Ishikawa (cell line): ENCODE data around the gene BCAT1.

ENCODE experiments used
- CEBPB ChIP-seq: IDR thresholded peaks from 2 replicates; pipeline ENCODE4 v1.6.1; 2012
- EP300 ChIP-seq: IDR thresholded peaks from 2 replicates; pipeline ENCODE4 v1.6.1; 2012; ENCODE audit warnings: borderline replicate concordance
- RAD21 ChIP-seq: IDR thresholded peaks from 2 replicates; pipeline ENCODE4 v1.6.1; 2012; ENCODE audit warnings: low read depth
- TAF1 ChIP-seq: IDR thresholded peaks from 2 replicates; pipeline ENCODE4 v1.6.1; 2012; ENCODE audit warnings: low read depth, mild to moderate bottlenecking
- TCF12 ChIP-seq: IDR thresholded peaks from 2 replicates; pipeline ENCODE4 v1.6.1; 2012; ENCODE audit warnings: low read depth
- ZBTB7A ChIP-seq: IDR thresholded peaks from 2 replicates; pipeline ENCODE4 v1.6.1; 2012; ENCODE audit warnings: low read depth
- TF ChIP-seq, protein P1 (sequence below): IDR thresholded peaks from 2 replicates; pipeline ENCODE4 v1.6.1; 2012
- TF ChIP-seq, protein P2 (sequence below): IDR thresholded peaks from 2 replicates; pipeline ENCODE4 v1.6.1; 2012

DNA sequence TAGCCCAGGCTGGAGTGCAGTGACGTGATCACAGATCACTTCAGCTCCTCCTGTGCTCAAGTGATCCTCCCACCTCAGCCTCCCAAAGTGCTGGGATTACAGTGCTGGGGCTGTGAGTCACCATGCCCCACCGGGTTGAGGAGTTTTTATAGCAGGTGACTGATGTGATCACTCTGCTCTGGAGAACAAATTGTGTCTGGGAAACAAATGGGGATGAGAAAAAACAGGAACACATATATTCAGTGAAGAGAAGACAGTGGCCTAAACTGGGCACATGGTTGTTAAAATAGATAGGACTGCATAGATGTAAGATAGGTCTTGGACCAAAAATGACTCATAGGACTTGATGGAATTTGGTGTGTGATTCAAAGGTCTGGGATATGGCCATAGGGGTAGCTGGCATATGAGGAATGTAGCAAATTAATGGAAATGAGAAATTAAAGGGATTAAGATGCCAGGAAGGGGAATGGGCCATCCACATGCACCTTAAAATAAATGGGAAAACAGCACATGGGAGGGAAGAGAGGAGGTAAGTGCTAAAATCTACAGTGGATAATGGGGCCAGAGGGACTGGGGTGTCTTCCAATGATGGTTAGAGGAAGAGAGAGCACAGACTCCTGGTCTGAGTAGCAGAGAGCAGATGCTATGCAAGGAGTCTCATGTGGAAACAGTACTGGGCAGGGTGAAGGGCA, 11.2 kb downstream of the BCAT1 start:
- TF ChIP-seq, protein P1, sequence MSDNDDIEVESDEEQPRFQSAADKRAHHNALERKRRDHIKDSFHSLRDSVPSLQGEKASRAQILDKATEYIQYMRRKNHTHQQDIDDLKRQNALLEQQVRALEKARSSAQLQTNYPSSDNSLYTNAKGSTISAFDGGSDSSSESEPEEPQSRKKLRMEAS: no peak
- TF ChIP-seq ZBTB7A (no peak), CEBPB (no peak), TCF12 (no peak), TAF1 (no peak), EP300 (no peak), RAD21 (no peak)
- TF ChIP-seq, protein P2, sequence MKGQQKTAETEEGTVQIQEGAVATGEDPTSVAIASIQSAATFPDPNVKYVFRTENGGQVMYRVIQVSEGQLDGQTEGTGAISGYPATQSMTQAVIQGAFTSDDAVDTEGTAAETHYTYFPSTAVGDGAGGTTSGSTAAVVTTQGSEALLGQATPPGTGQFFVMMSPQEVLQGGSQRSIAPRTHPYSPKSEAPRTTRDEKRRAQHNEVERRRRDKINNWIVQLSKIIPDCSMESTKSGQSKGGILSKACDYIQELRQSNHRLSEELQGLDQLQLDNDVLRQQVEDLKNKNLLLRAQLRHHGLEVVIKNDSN: no peak
